Left ventricle myocardium inferior (tissue), 1 donor: ENCODE data around the gene LSM5. TPM values are rescaled to one million over a fixed set of nuclear protein-coding genes. Genes with fewer than 3 reads are reported as not detected.

Experiments
- DNase-seq: peaks from one replicate; pipeline ENCODE4 v3.0.0-alpha.2; 2020
- H3K27ac ChIP-seq: fragments of 200-600 bp; replicated peaks from 2 replicates; pipeline ENCODE4 v1.8.0; 2021
- H3K27me3 ChIP-seq: fragments of 200-600 bp; 2 replicates; pipeline ENCODE4 v1.8.0; 2021; ENCODE audit warnings: low read depth
- H3K36me3 ChIP-seq: fragments of 200-600 bp; 2 replicates; pipeline ENCODE4 v1.8.0; 2021
- H3K4me1 ChIP-seq: fragments of 200-600 bp; 2 replicates; pipeline ENCODE4 v1.8.0; 2021
- H3K4me3 ChIP-seq: fragments of 200-600 bp; 2 replicates; pipeline ENCODE4 v1.8.0; 2021; ENCODE audit warnings: mild to moderate bottlenecking, moderate library complexity
- H3K9me3 ChIP-seq: fragments of 200-600 bp; replicated peaks from 2 replicates; pipeline ENCODE4 v1.8.0; 2021
- CTCF ChIP-seq: fragments of 200-600 bp; IDR thresholded peaks from 2 replicates; pipeline ENCODE4 v1.8.0; 2021; ENCODE audit warnings: antibody characterized with exemption, mild to moderate bottlenecking, borderline replicate concordance
- intact Hi-C: fragments of 100-400 bp; cut with micrococcal nuclease; formaldehyde crosslinking; loops from one replicate; pipeline ENCODE4 v1.11.0; 2022
- total RNA-seq: library from RNA; stranded (reverse); fragmentation: NEBNext Ultra II Directional; extraction: Animal tissue kit (Norgen Biotek cat#: 25700); gene quantifications from one replicate; pipeline ENCODE4 v1.2.1, GENCODE V29; 2021
- donor health status: DM: no; HTN: yes; CAD: no; lungs with severe emphysema.

LSM5 gene
- total RNA-seq, 1 donor from 2014 or later = 39.5 TPM

- H3K4me1 ChIP-seq = peaks cover 5% of the 10 kb centered on the region
- TF ChIP-seq CTCF = no peak
- H3K9me3 ChIP-seq = no peaks in the 10 kb centered on the region
Observed at GRCh38 chr7:32459788-32460187, 30.4 kb downstream of the LSM5 start.

GRCh38 chr7:32458025-32458424, 32.2 kb downstream of the LSM5 start:
- H3K36me3 ChIP-seq = no peaks in the 10 kb centered on the region
- intact Hi-C loops = no loop called here
- H3K4me3 ChIP-seq = no peak overlapping the region
- no peaks in the 10 kb centered on the region for H3K9me3 ChIP-seq
- H3K27me3 ChIP-seq = peaks cover 10% of the 10 kb centered on the region
- peaks cover 5% of the 10 kb centered on the region for H3K4me1 ChIP-seq
- H3K27ac ChIP-seq = no peak overlapping the region
- DNase-seq = no peak
- TF ChIP-seq CTCF = no peak

More at GRCh38 chr7:32459788-32460187, 30.4 kb downstream of the LSM5 start:
- no peaks in the 10 kb centered on the region for H3K27me3 ChIP-seq
- H3K4me3 ChIP-seq = no peak overlapping the region
- no peak for DNase-seq
- no peaks in the 10 kb centered on the region for H3K36me3 ChIP-seq
- intact Hi-C loops = no loop called here
- no peak overlapping the region for H3K27ac ChIP-seq

GRCh38 chr7:32453341-32454011, 36.7 kb downstream of the LSM5 start:
- Histone ChIP-seq H3K27me3 (peaks cover 19% of the 10 kb centered on the region), H3K27ac (no peak overlapping the region), H3K4me1 (no peaks in the 10 kb centered on the region), H3K4me3 (no peak overlapping the region), H3K9me3 (no peaks in the 10 kb centered on the region), H3K36me3 (no peaks in the 10 kb centered on the region)
- TF ChIP-seq CTCF = no peak
- no peak for DNase-seq
- intact Hi-C loops = no loop called here

- Histone ChIP-seq H3K27ac (no peak overlapping the region), H3K4me1 (no peaks in the 10 kb centered on the region), H3K9me3 (peaks cover 7% of the 10 kb centered on the region), H3K36me3 (no peaks in the 10 kb centered on the region), H3K27me3 (peaks cover 9% of the 10 kb centered on the region), H3K4me3 (no peak overlapping the region)
- intact Hi-C loops = no loop called here
- TF ChIP-seq CTCF = no peak
- DNase-seq = no peak
Observed at GRCh38 chr7:32447218-32447617, 43.0 kb downstream of the LSM5 start.

- H3K4me1 ChIP-seq = no peaks in the 10 kb centered on the region
- intact Hi-C loops = no loop called here
Observed at GRCh38 chr7:32436146-32436928, 53.8 kb downstream of the LSM5 start.

More at GRCh38 chr7:32436146-32436928, 53.8 kb downstream of the LSM5 start:
- TF ChIP-seq CTCF = no peak
- no peak for DNase-seq
- no peak overlapping the region for H3K27ac ChIP-seq
- H3K36me3 ChIP-seq = no peaks in the 10 kb centered on the region
- H3K9me3 ChIP-seq = no peaks in the 10 kb centered on the region
- H3K27me3 ChIP-seq = peaks cover 26% of the 10 kb centered on the region
- no peak overlapping the region for H3K4me3 ChIP-seq

Other genes with a start within 250 kb of the LSM5 start
- gene AVL9, start 5.1 kb upstream of the LSM5 start, total RNA-seq = 11.8 TPM